ENCODE results near the gene DENND4A. TPM values are rescaled to one million over a fixed set of nuclear protein-coding genes. Genes with fewer than 3 reads are reported as not detected.
"Not testable (repeated sequence)": the region's sequence is repeated elsewhere in the genome, so short reads cannot be mapped to it uniquely, and the experiment has no call there.

The DENND4A gene
- total RNA-seq, 2 donors from 2014 or later, result 48.2 to 61.2 TPM

- peak; percentile 60 for ATAC-seq (replicated peaks)
- peak overlapping the region; percentile 98 for H3K27ac Mint-ChIP-seq
- H3K27me3 Mint-ChIP-seq, result no peaks in the 10 kb centered on the region
- peak overlapping the region; percentile 89 for H3K4me3 Mint-ChIP-seq
- peaks cover 31% of the 10 kb centered on the region for H3K4me1 Mint-ChIP-seq
- no peaks in the 10 kb centered on the region for H3K36me3 Mint-ChIP-seq (ENCODE audit: low read depth)
- no peaks in the 10 kb centered on the region for H3K9me3 Mint-ChIP-seq
Observed at GRCh38 chr15:65827065-65827464, 35.0 kb upstream of the DENND4A start.

GRCh38 chr15:65824941-65825544, 33.0 kb upstream of the DENND4A start:
- peaks cover 39% of the 10 kb centered on the region for H3K4me1 Mint-ChIP-seq
- H3K36me3 Mint-ChIP-seq (ENCODE audit: low read depth), result no peaks in the 10 kb centered on the region
- no peaks in the 10 kb centered on the region for H3K27me3 Mint-ChIP-seq
- H3K9me3 Mint-ChIP-seq, result no peaks in the 10 kb centered on the region
- ATAC-seq (replicated peaks), result no peak
- H3K27ac Mint-ChIP-seq, result no peak overlapping the region
- no peak overlapping the region for H3K4me3 Mint-ChIP-seq

GRCh38 chr15:65824031-65824743, 32.1 kb upstream of the DENND4A start:
- Mint-ChIP-seq H3K4me3 (peak overlapping the region; percentile 26), H3K9me3 (no peaks in the 10 kb centered on the region), H3K36me3 (ENCODE audit: low read depth) (no peaks in the 10 kb centered on the region), H3K27me3 (no peaks in the 10 kb centered on the region), H3K27ac (no peak overlapping the region), H3K4me1 (peaks cover 45% of the 10 kb centered on the region)
- peak; percentile 18 for ATAC-seq (replicated peaks)

GRCh38 chr15:65822316-65822715, 30.2 kb upstream of the DENND4A start:
- Mint-ChIP-seq H3K36me3 (ENCODE audit: low read depth) (peaks cover 6% of the 10 kb centered on the region), H3K27me3 (no peaks in the 10 kb centered on the region), H3K9me3 (no peaks in the 10 kb centered on the region), H3K4me3 (no peak overlapping the region), H3K27ac (peak overlapping the region; percentile 36), H3K4me1 (peaks cover 43% of the 10 kb centered on the region)
- ATAC-seq (replicated peaks), result no peak

GRCh38 chr15:65821070-65821469, 29.0 kb upstream of the DENND4A start:
- no peaks in the 10 kb centered on the region for H3K9me3 Mint-ChIP-seq
- H3K27ac Mint-ChIP-seq, result peak overlapping the region; percentile 43
- peaks cover 6% of the 10 kb centered on the region for H3K36me3 Mint-ChIP-seq (ENCODE audit: low read depth)
- H3K4me1 Mint-ChIP-seq, result peaks cover 43% of the 10 kb centered on the region
- ATAC-seq (replicated peaks), result no peak
- H3K4me3 Mint-ChIP-seq, result peak overlapping the region; percentile 64
- H3K27me3 Mint-ChIP-seq, result no peaks in the 10 kb centered on the region

GRCh38 chr15:65819563-65819960, 27.5 kb upstream of the DENND4A start:
- peak; percentile 25 for ATAC-seq (replicated peaks)
- peak overlapping the region; percentile 95 for H3K27ac Mint-ChIP-seq
- H3K36me3 Mint-ChIP-seq (ENCODE audit: low read depth), result peaks cover 6% of the 10 kb centered on the region
- peaks cover 40% of the 10 kb centered on the region for H3K4me1 Mint-ChIP-seq
- no peaks in the 10 kb centered on the region for H3K27me3 Mint-ChIP-seq
- peak overlapping the region; percentile 64 for H3K4me3 Mint-ChIP-seq
- no peaks in the 10 kb centered on the region for H3K9me3 Mint-ChIP-seq

GRCh38 chr15:65818927-65819562, 27.0 kb upstream of the DENND4A start:
- H3K36me3 Mint-ChIP-seq (ENCODE audit: low read depth), result peaks cover 6% of the 10 kb centered on the region
- no peaks in the 10 kb centered on the region for H3K9me3 Mint-ChIP-seq
- no peaks in the 10 kb centered on the region for H3K27me3 Mint-ChIP-seq
- peak overlapping the region; percentile 64 for H3K4me3 Mint-ChIP-seq
- H3K4me1 Mint-ChIP-seq, result peaks cover 40% of the 10 kb centered on the region
- H3K27ac Mint-ChIP-seq, result peak overlapping the region; percentile 95
- ATAC-seq (replicated peaks), result peak; percentile 89

- peak overlapping the region; percentile 15 for H3K4me3 Mint-ChIP-seq
- peak; percentile 52 for ATAC-seq (replicated peaks)
- H3K4me1 Mint-ChIP-seq, result peaks cover 40% of the 10 kb centered on the region
- H3K27me3 Mint-ChIP-seq, result no peaks in the 10 kb centered on the region
- H3K36me3 Mint-ChIP-seq (ENCODE audit: low read depth), result peaks cover 6% of the 10 kb centered on the region
- no peaks in the 10 kb centered on the region for H3K9me3 Mint-ChIP-seq
- peak overlapping the region; percentile 82 for H3K27ac Mint-ChIP-seq
Observed at GRCh38 chr15:65816441-65816840, 24.3 kb upstream of the DENND4A start.

- Mint-ChIP-seq H3K4me3 (peak overlapping the region; percentile 15), H3K4me1 (peaks cover 35% of the 10 kb centered on the region), H3K27ac (peak overlapping the region; percentile 82)
Observed at GRCh38 chr15:65816008-65816407, 23.9 kb upstream of the DENND4A start.

GRCh38 chr15:65814271-65814670, 22.2 kb upstream of the DENND4A start:
- H3K27ac Mint-ChIP-seq, H3K9me3 Mint-ChIP-seq: not testable (repeated sequence)

More at GRCh38 chr15:65816008-65816407, 23.9 kb upstream of the DENND4A start:
- H3K36me3 Mint-ChIP-seq (ENCODE audit: low read depth); H3K27me3 Mint-ChIP-seq; ATAC-seq (replicated peaks); H3K9me3 Mint-ChIP-seq: not testable (repeated sequence)

GRCh38 chr15:65812916-65813315, 20.8 kb upstream of the DENND4A start:
- Mint-ChIP-seq H3K27ac (no peak overlapping the region), H3K36me3 (ENCODE audit: low read depth) (no peaks in the 10 kb centered on the region), H3K4me3 (no peak overlapping the region), H3K9me3 (no peaks in the 10 kb centered on the region), H3K4me1 (peaks cover 8% of the 10 kb centered on the region), H3K27me3 (no peaks in the 10 kb centered on the region)
- ATAC-seq (replicated peaks), result no peak

More at GRCh38 chr15:65814271-65814670, 22.2 kb upstream of the DENND4A start:
- H3K27me3 Mint-ChIP-seq; H3K4me3 Mint-ChIP-seq; H3K36me3 Mint-ChIP-seq (ENCODE audit: low read depth); ATAC-seq (replicated peaks): not testable (repeated sequence)
- H3K4me1 Mint-ChIP-seq, result peaks cover 21% of the 10 kb centered on the region

GRCh38 chr15:65812467-65812866, 20.4 kb upstream of the DENND4A start:
- peaks cover 7% of the 10 kb centered on the region for H3K4me1 Mint-ChIP-seq
- no peaks in the 10 kb centered on the region for H3K9me3 Mint-ChIP-seq
- no peaks in the 10 kb centered on the region for H3K36me3 Mint-ChIP-seq (ENCODE audit: low read depth)
- no peak overlapping the region for H3K27ac Mint-ChIP-seq
- no peak overlapping the region for H3K4me3 Mint-ChIP-seq
- no peaks in the 10 kb centered on the region for H3K27me3 Mint-ChIP-seq
- ATAC-seq (replicated peaks), result no peak

- no peaks in the 10 kb centered on the region for H3K36me3 Mint-ChIP-seq (ENCODE audit: low read depth)
- no peak overlapping the region for H3K27ac Mint-ChIP-seq
- ATAC-seq (replicated peaks), result no peak
- H3K4me1 Mint-ChIP-seq, result peaks cover 7% of the 10 kb centered on the region
- H3K9me3 Mint-ChIP-seq, result no peaks in the 10 kb centered on the region
- no peak overlapping the region for H3K4me3 Mint-ChIP-seq
- no peaks in the 10 kb centered on the region for H3K27me3 Mint-ChIP-seq
Observed at GRCh38 chr15:65811835-65812234, 19.7 kb upstream of the DENND4A start.

GRCh38 chr15:65811011-65811733, 19.1 kb upstream of the DENND4A start:
- H3K4me3 Mint-ChIP-seq; H3K4me1 Mint-ChIP-seq; H3K27ac Mint-ChIP-seq; ATAC-seq (replicated peaks); H3K27me3 Mint-ChIP-seq; H3K9me3 Mint-ChIP-seq; H3K36me3 Mint-ChIP-seq (ENCODE audit: low read depth): not testable (repeated sequence)

Measured in activated T-helper 17 cell treated with anti-CD3 and anti-CD28 coated beads, Interleukin-2, amount 50 U/mL, for 72 hours (primary cell).